Ectodermal cell (in vitro differentiated cells): Measurements from ENCODE around the gene JPH2.

Source experiments
- H3K27ac ChIP-seq: 2 replicates; pipeline ENCODE4 v1.7.0; 2013; ENCODE audit warnings: mild to moderate bottlenecking, low read depth, low read length; ENCODE audit not compliant: insufficient read depth, poor library complexity, severe bottlenecking
- H3K27me3 ChIP-seq: 2 replicates; pipeline ENCODE4 v1.7.0; 2013; ENCODE audit warnings: mild to moderate bottlenecking, low read length; ENCODE audit not compliant: insufficient read depth, control insufficient read depth, poor library complexity, severe bottlenecking
- H3K36me3 ChIP-seq: one replicate; pipeline ENCODE4 v1.7.0; 2013; ENCODE audit warnings: low read length; ENCODE audit not compliant: control insufficient read depth, insufficient read depth
- H3K4me1 ChIP-seq: one replicate; pipeline ENCODE4 v1.7.0; 2013; ENCODE audit warnings: low read length; ENCODE audit not compliant: control insufficient read depth, insufficient read depth
- H3K4me3 ChIP-seq: 2 replicates; pipeline ENCODE4 v1.7.0; 2013; ENCODE audit warnings: low read depth, low read length, control low read depth; ENCODE audit not compliant: insufficient read depth
- H3K9me3 ChIP-seq: 2 replicates; pipeline ENCODE4 v1.7.0; 2013; ENCODE audit warnings: mild to moderate bottlenecking, low read length, moderate library complexity; ENCODE audit not compliant: control insufficient read depth
- WGBS, 2 experiments: methylation state at CpG; one replicate each; pipeline ENCODE4 v1.1.7; 2013; ENCODE audit warnings: missing lambda C conversion rate in 2 of 2; 5-methylcytosine and 5-hydroxymethylcytosine counted together

Gene JPH2

GRCh38 chr20:44104798-44105517 is 82.0 kb downstream of the JPH2 start:
- Histone ChIP-seq H3K4me1 (no peaks in the 10 kb centered on the region), H3K27me3 (no peaks in the 10 kb centered on the region)
- WGBS, 2 experiments, result 89% methylated on average over 6 to 7 of the region's 7 CpGs

DNA sequence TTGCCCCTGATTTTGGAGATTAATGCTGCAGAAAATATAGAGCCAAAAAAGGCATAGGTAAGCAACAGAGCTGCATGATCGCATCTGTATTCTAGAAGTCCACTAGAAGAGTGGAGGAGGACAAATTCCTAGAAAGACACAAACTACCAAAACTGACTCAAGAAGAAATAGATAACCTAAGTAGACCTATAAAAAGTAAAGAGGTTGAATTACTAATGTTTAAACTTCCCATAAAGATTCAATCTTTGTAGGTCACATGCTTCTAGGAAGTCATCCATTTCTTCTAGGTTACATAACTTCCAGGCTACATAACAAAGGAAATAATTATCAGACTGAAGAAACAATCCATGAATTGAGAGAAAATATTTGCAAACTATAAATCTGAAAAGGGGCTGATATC is 84.4 kb downstream of the JPH2 start:
- no peaks in the 10 kb centered on the region for H3K9me3 ChIP-seq
- H3K27me3 ChIP-seq, result no peaks in the 10 kb centered on the region
- no peaks in the 10 kb centered on the region for H3K4me1 ChIP-seq
- no peak overlapping the region for H3K27ac ChIP-seq
- H3K4me3 ChIP-seq, result no peak overlapping the region
- WGBS, 2 experiments, result 88 to 100% methylated on average over 1 of the region's 1 CpG
- H3K36me3 ChIP-seq, result no peaks in the 10 kb centered on the region

More at GRCh38 chr20:44104798-44105517, 82.0 kb downstream of the JPH2 start:
- H3K27ac ChIP-seq, result no peak overlapping the region
- no peak overlapping the region for H3K4me3 ChIP-seq
- H3K9me3 ChIP-seq, result no peaks in the 10 kb centered on the region
- H3K36me3 ChIP-seq, result no peaks in the 10 kb centered on the region

GRCh38 chr20:44099832-44100231 is 87.2 kb downstream of the JPH2 start:
- Histone ChIP-seq H3K27ac (no peak overlapping the region), H3K36me3 (no peaks in the 10 kb centered on the region), H3K4me3 (no peak overlapping the region), H3K4me1 (no peaks in the 10 kb centered on the region), H3K9me3 (no peaks in the 10 kb centered on the region), H3K27me3 (no peaks in the 10 kb centered on the region)
- 91 to 96% methylated on average over 5 to 7 of the region's 7 CpGs for WGBS, 2 experiments

DNA sequence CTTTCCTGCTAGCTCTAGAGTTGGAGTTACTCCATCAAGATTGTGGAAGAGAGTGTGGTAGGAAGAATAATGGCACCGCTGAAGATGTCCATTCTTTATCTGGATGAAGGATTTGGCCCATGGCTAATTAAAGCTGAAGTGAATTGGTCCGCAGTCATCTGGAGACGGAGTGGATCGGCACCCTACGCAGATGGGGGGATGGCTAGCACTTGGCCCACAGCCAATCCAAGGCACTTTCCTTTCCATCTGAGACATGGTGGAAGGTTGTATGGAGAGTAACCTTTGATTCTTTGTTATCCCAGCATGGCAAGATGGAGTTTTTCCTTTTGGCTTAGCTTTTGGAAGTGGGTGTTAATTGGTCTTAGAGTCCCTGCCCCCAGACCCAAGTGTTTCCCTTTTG is 88.3 kb downstream of the JPH2 start:
- no peaks in the 10 kb centered on the region for H3K4me1 ChIP-seq
- no peak overlapping the region for H3K27ac ChIP-seq
- no peaks in the 10 kb centered on the region for H3K36me3 ChIP-seq
- no peaks in the 10 kb centered on the region for H3K9me3 ChIP-seq
- 97 to 98% methylated on average over 5 of the region's 5 CpGs for WGBS, 2 experiments
- no peak overlapping the region for H3K4me3 ChIP-seq
- H3K27me3 ChIP-seq, result no peaks in the 10 kb centered on the region

DNA sequence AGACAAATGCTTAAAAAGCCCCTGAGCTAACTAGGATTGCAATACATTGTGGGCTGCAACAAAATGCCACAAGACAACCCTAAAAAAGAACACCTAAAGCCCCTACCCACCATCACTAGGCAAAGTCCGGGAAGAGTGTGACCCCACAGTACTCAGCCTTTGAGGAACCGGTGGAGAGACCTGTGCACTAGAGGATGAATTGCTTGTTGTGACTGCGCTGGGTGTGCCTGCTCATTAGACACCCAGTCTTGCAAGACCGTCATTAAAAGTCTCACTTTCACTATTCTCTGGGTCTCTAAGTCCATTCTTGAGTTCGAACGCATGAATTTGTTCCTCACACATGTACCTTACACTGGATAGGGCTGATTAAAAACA is 88.7 kb downstream of the JPH2 start:
- H3K4me3 ChIP-seq, result no peak overlapping the region
- no peaks in the 10 kb centered on the region for H3K27me3 ChIP-seq
- WGBS, 2 experiments, result 94 to 95% methylated on average over 6 of the region's 6 CpGs

GRCh38 chr20:44097521-44098255 is 89.3 kb downstream of the JPH2 start:
- no peaks in the 10 kb centered on the region for H3K36me3 ChIP-seq
- no peaks in the 10 kb centered on the region for H3K27me3 ChIP-seq
- no peaks in the 10 kb centered on the region for H3K4me1 ChIP-seq
- H3K27ac ChIP-seq, result no peak overlapping the region
- H3K9me3 ChIP-seq, result no peaks in the 10 kb centered on the region
- WGBS, 2 experiments, result 92 to 93% methylated on average over 14 of the region's 14 CpGs
- no peak overlapping the region for H3K4me3 ChIP-seq

More for the DNA sequence above, 88.7 kb downstream of the JPH2 start:
- Histone ChIP-seq H3K4me1 (no peaks in the 10 kb centered on the region), H3K9me3 (no peaks in the 10 kb centered on the region), H3K27ac (no peak overlapping the region), H3K36me3 (no peaks in the 10 kb centered on the region)

DNA sequence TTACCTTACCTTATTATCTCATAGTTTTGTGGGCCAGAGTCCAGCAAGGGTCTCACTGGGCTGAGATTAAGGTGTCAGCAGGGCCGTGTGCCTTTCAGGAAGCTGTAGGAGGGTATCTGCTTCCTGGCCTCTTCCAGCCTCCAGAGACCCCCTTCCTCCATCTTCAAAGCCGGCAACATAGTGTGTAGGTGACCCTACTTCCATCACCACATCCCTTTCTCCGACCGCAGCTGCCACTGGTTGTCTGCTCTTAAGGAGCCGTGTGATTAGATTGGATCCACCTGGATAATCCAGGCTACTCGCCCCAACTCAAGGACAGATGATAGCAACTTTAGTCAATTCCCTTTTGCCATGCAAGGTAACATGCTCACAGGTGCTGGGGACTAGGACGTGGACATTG is 91.2 kb downstream of the JPH2 start:
- Histone ChIP-seq H3K9me3 (no peaks in the 10 kb centered on the region), H3K27ac (no peak overlapping the region), H3K36me3 (no peaks in the 10 kb centered on the region), H3K4me1 (no peaks in the 10 kb centered on the region), H3K4me3 (no peak overlapping the region), H3K27me3 (no peaks in the 10 kb centered on the region)
- 93 to 94% methylated on average over 7 of the region's 7 CpGs for WGBS, 2 experiments

DNA sequence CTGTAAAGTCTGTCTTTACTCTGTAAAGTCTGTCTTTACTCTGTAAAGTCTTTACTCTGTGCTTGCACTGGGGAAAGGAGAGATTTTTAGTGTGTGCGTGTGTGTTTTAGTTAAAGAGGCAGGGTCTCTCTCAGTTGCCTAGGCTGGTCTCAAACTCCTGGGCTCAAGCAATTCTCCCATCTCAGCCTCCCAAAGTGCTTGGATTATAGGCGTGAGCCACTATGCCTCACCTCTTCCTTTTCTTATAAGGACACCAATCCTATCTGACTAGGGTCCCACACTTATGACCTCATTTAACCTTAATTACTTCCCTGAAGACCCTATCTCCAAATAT is 93.8 kb downstream of the JPH2 start:
- 71 to 81% methylated on average over 2 of the region's 2 CpGs for WGBS, 2 experiments
- no peaks in the 10 kb centered on the region for H3K9me3 ChIP-seq
- H3K27ac ChIP-seq, result no peak overlapping the region

GRCh38 chr20:44092551-44093248 is 94.3 kb downstream of the JPH2 start:
- WGBS, 2 experiments, result 79 to 80% methylated on average over 9 of the region's 9 CpGs
- Histone ChIP-seq H3K27ac (no peak overlapping the region), H3K4me3 (no peak overlapping the region), H3K4me1 (no peaks in the 10 kb centered on the region), H3K9me3 (no peaks in the 10 kb centered on the region), H3K27me3 (no peaks in the 10 kb centered on the region), H3K36me3 (no peaks in the 10 kb centered on the region)

More for the DNA sequence above, 93.8 kb downstream of the JPH2 start:
- Histone ChIP-seq H3K36me3 (no peaks in the 10 kb centered on the region), H3K4me1 (no peaks in the 10 kb centered on the region), H3K27me3 (no peaks in the 10 kb centered on the region), H3K4me3 (no peak overlapping the region)

DNA sequence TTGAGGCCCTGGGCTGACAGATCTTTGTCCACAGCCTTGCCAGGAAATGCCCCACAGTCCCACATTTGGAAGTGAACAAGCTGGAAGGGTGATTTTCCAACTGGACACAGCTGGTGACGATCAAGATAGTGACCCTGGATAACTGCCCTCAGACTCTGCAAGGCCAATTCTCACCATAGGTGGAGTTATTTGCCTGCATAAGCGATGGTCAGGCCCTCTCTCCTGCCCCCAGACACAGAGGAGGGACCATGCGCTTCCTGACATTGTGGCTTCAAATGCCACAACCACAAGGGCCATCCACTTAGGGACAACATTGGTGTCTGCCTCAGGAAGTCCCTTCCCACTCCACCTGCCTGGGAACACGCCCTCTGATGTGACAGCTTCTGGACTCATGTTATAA is 96.0 kb downstream of the JPH2 start:
- Histone ChIP-seq H3K4me3 (no peak overlapping the region), H3K27me3 (no peaks in the 10 kb centered on the region), H3K36me3 (no peaks in the 10 kb centered on the region), H3K9me3 (no peaks in the 10 kb centered on the region), H3K27ac (no peak overlapping the region), H3K4me1 (no peaks in the 10 kb centered on the region)
- WGBS, 2 experiments, result 81 to 85% methylated on average over 4 of the region's 4 CpGs
